Measurements from ENCODE around the gene PRSS53.

DNA sequence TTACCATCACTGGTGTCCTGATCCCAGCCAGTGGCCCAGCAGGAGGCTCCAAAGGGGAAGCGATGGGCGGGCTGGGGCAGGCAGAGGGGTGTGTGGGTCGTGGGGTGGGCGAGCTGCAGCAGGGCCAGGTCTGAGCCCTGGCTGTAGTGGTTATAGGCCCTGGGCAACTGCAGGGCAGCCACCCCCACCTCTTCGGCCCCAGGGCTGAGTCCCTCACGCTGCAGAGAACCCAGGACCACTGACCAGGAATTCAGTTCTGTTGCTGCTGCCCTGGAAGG is 2.2 kb downstream of the PRSS53 start:
- TF ChIP-seq, protein P1, sequence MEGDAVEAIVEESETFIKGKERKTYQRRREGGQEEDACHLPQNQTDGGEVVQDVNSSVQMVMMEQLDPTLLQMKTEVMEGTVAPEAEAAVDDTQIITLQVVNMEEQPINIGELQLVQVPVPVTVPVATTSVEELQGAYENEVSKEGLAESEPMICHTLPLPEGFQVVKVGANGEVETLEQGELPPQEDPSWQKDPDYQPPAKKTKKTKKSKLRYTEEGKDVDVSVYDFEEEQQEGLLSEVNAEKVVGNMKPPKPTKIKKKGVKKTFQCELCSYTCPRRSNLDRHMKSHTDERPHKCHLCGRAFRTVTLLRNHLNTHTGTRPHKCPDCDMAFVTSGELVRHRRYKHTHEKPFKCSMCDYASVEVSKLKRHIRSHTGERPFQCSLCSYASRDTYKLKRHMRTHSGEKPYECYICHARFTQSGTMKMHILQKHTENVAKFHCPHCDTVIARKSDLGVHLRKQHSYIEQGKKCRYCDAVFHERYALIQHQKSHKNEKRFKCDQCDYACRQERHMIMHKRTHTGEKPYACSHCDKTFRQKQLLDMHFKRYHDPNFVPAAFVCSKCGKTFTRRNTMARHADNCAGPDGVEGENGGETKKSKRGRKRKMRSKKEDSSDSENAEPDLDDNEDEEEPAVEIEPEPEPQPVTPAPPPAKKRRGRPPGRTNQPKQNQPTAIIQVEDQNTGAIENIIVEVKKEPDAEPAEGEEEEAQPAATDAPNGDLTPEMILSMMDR (IDR thresholded peaks at IDR 0.05; ENCODE audit: borderline replicate concordance, extremely low read depth, low read length, poor library complexity, severe bottlenecking): no peak
- no peak for TF ChIP-seq EZH2 (IDR thresholded peaks at IDR 0.05; ENCODE audit: borderline replicate concordance, low read depth, low read length, severe bottlenecking)
